Fibroblast of skin of scalp (primary cell): Measurements from ENCODE around the gene HSD17B3.
"Not testable (repeated sequence)": the region's sequence is repeated elsewhere in the genome, so short reads cannot be mapped to it uniquely, and the experiment has no call there.

Experiments
- DNase-seq: peaks from one replicate; pipeline ENCODE4 v3.0.0-alpha.2; 2013

The HSD17B3 gene

DNA sequence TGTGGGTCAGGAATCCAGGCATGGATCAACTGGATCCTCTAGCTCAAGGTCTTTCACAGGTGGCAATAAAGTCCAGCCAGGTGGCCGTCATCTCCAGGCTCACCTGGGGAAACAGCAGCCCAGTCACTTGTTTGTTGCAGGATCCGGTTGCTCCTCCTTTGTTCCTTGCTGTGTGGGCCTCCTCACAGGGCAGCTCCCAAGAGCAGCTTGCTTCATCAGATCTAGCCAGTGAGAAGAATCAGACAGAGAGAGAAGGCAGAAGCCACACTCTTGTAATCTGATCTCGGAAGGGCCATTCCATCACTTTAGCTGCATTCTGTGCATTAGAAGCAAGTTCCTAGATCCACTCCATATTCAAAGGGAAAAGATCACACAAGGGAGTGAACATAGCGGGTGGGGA lies 3.2 kb upstream of the HSD17B3 start:
- no peak for DNase-seq

DNA sequence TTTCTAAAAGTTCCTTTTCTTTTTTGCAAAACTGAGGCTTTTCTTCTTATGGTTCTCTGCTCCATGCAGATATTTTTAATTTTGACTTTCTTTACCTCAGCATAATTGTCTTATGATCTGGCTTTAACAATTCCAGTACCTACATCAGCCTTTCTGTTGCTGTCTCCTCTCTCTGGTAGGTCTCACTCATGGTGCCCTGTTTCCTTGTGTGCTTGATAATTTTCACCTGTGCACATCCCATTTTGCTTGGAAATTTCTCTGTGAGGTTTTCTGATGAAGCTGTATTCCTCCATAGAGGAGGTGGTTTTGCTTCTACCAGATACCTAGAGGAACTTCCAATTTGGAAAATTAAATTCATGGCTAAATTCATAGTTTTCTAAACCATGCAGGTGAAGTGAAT lies 2.3 kb upstream of the HSD17B3 start:
- DNase-seq = no peak

DNA sequence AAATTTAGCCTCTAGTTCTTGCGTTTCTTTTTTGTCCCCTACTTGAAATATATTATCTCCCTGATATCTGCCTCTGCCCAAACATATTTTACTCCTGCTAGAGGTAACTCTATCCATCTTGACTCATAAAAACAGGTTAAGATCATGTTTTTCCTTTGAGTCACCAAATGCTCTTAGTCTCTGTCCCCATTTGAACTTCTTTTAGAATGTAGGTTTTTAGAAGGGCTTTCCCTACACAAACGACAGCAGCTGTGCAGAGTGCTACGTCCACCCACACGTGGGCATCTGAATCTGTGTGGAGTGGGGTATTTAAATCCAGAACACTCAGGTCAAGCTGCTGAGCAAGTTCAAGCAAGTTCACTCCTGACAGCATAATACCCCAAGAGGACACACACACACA lies 2.2 kb downstream of the HSD17B3 start:
- no peak for DNase-seq

DNA sequence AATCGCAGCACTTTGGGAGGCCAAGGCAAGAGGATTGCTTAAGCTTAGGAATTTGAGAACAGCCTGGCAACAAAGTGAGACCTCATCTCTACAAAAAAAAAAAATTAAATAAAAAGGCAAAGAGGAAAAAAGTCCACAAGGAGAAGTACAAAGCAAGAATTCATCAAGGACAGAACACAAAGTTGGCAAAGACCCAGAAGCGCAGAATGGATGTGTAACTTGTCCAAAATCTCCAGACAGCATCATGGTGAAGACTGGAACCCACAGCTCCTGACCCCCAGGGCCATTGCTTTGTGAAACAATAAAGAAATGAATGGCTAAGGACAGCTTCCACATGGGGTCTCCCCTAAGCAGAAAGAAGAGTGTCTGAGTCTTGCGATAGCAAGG lies 7.8 kb downstream of the HSD17B3 start:
- no peak for DNase-seq

DNA sequence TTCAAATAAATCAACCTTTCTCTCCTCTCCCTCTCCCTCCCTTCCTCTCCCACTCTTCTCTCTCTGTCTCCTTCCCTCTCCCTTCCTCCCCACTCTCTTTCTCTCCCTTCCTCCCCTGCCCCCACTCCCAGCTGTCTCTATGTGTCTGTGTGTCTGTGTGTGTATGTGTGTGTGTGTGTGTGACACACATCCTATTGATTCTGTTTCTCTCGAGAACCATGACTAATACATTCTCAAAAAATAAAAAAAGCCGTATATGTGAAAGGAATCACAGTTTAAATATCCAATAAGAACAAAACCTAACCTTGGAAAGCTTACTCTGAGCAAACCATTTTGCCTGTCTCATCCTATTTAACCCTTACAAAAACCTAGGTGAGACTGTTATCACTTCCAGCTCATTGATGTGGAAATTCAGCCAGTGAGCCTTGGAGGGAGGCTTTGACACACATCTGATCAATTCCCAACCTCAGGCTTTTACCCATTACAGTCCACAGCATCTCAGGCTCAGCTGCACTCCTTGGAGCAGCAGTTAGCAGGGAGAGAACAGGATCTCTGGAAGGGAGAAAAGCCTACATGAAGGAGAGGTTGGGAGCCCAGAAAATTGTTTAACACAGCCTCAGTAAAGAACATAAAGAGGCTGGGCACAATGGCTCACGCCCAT lies 8.3 kb downstream of the HSD17B3 start:
- DNase-seq = peak; percentile 42

DNA sequence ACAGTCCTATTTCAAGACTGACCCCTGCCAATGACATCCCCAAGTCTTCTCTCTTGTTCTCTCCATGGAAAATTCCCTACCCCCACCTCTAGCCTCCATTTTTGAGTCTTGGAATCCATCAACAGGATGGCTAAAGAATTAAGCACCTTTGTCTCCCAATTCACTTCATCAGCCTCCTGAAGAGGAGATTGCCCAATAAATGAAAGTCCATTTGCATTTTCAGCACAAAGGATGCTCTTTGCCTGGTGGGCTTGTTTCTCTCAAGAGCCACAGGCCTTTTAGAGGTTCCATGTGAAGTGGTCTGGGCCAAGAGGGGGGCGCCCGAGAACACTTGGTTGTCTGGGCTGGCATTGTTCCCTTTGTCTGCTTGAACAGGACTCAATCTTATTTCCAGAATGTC lies 12.6 kb downstream of the HSD17B3 start:
- no peak for DNase-seq

DNA sequence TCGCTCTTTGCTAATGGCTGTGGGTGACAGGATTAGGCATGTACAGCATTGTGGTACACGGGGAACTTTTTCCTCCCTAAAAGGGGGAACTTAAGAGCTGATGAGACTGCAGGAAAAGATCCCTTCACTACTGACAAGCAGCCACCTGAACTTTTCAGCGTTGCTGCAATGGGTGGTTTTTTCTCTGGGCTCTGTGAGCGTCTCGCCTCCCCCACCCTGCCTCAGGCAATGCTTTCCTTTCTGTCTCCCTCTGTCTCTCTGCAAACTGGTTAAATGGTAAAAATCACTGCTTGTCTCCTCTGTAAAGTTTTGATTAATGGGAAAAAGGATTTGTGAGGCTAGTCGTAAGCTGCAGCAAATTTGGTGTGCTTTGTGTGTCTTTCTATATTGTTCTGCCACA lies 20.3 kb downstream of the HSD17B3 start:
- no peak for DNase-seq

DNA sequence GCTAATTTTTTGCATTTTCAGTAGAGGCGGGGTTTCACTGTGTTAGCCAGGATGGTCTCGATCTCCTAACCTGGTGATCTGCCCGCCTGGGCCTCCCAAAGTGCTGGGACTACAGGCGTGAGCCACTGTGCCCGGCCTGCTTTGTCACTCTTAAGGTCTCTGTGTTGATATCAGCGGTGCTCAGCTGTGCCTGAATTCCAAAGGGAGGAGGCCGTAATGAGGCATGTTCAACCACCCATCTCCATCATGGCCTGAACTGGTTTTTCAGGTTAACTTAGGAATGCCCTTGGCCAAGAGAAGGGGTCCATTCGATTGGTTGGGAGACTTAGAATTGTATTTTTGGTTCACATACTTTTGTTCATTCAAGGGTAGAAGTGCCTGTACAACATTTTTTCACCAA lies 22.0 kb downstream of the HSD17B3 start:
- DNase-seq = no peak

DNA sequence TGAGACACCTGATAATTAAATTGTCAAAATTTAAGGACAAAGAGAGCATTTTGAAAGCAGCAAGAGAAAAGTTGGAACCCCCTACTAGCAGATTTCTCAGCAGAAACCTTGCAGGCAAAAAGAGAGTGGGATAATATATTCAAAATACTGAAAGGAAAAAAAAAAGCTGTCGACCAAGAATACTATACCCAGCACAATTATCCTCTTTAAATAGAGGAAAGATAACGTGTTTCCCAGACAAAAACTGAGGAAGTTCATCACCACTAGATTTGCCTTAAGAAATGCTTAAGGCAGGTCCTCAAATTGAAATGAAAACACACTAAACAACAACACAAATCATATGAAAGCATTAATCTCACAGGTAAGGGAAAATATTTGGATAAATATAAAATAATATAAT lies 27.0 kb downstream of the HSD17B3 start:
- no peak for DNase-seq

DNA sequence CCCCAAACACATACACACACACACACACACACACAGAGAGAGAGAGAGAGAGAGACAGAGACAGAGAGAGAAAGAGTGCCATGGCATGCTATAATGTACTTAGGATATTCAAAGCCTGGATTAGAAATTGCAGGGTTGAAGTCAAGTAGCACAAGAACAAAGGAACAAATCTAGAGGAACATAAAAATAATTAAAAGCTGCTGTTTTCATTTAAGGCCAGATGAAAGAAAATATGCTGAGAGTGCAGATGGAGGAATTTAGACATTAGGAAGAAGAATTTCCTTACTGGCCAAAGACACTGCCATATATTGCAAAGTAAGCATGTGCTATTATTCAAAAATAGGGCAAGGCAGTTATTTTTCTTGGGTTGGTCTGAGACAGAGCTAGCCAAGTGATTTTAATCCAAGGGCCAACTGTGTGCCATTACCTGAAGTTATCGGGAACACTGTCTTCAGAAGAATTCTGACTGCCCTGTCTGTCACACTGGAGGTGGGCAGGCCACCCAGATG lies 31.7 kb downstream of the HSD17B3 start:
- DNase-seq = no peak

DNA sequence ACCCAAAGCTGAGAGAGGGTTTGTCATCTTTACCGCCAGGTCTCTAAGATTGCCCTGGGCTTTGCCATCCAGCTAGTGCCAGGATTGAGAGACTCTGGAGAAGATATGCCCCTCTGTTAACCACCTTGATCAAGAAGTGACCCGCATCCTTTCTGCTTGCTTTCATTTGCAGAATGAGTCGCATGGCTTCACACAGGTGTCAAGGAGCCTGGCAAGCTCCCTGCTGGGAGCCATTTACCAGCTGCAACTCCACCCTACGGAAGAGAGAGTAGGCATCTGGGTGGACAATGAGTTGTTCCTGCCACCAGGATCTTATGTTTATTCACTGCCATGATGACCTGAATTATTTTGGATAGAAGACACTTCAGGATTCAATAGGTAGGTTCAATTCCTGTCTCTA lies 43.0 kb downstream of the HSD17B3 start:
- no peak for DNase-seq

DNA sequence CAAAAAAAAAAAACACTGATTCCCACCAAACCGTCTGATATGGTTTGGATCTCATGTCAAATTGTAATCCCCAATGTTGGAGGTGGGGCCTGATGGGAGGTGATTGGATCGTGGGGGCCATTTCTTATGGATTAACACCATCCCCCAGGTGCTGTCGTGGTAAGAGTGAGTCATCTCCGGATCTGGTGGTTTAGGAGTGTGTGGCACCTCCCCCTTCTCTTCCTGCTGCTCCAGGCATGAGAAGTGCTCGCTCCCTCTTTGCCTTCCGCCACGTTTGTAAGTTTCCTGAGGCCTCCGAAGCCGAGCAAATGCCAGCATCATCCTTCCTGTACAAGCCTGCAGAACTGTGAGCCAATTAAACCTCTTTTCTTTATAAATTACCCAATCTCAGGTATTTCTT lies 45.2 kb downstream of the HSD17B3 start:
- no peak for DNase-seq

DNA sequence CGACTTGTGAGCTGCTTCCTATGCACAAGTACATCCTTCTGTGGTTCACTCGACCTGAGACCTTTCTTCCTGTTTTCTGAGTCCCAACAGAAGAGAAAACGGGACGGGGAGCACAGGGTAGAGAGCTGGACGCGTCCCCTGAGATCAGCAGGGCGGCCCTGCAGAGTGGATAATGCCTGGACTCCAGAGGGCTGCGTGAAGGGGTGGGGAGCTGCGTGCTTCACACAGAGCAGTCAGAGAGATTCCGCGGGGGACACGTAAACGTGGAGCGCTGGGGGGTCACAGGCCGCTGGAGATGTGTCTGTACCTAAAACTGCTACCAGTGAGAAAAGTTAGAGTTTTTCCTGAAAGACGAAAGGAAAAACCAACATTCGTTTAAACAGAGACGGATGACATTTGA lies 46.3 kb downstream of the HSD17B3 start:
- no peak for DNase-seq

DNA sequence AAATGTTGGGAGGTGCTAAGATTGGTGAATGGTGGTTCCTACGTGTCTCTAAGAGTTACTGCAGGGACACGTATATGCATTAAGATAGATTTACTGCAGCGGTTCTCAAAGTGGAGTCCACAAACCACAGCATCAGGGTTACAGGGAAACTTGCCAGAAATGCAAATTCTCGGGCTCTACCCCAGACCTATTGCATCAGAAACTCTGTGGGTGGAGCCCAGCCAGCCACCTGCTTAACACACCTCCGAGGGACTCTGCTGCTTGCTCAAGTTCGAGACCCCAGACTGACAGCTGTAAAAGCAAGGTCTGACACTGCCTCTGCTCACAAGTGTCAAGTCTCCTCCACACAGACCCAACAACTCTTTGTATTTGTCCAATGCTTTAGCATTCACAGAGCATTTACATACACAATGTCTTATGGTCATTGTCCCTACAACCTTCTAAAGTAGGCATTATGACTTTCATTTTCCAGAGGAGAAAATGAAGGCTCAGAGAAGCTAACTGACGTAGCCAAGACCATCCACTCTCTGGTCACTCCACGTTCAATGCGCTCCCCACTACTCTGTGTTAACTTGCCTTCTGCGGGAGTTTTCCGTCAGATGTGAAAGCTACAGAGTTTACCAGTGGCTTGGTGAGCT lies 48.8 kb downstream of the HSD17B3 start:
- no peak for DNase-seq

DNA sequence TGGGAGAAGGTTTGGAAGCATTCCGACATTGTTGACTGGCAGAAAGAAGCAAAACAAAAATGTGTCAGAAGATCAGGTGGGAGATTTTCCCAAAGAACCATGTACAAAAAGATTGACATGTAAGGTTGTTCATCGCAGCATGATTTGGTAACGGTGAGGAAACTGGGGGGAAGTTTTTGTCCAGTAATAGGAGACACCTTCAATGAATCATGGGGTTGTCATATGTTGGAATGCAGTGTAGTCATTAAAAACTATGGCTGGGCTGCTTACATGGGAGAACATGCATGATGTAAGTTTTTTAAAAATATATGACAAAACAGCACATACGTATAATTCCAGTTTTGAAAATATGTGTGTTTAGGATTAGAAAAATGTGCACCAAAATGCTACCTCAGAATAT lies 50.5 kb downstream of the HSD17B3 start:
- peak; percentile 12 for DNase-seq

DNA sequence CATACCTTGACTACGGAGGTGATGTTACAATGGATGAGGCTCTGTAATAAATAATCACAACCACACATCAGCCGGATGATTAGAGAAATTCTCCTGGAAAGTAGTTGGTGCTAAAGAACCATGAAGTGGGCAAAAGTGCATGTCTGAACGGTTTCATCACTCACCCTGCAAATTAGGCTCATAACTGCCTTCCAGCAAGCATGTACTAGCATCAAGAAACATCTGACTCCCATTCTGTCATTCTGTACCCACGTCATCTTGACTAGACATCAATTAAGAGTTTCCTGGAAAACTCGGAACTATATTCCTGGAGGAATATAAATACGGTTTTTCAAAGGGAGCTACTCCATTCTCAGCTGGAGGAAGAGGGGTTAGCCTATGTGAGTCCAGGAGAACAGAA lies 52.2 kb downstream of the HSD17B3 start:
- no peak for DNase-seq

DNA sequence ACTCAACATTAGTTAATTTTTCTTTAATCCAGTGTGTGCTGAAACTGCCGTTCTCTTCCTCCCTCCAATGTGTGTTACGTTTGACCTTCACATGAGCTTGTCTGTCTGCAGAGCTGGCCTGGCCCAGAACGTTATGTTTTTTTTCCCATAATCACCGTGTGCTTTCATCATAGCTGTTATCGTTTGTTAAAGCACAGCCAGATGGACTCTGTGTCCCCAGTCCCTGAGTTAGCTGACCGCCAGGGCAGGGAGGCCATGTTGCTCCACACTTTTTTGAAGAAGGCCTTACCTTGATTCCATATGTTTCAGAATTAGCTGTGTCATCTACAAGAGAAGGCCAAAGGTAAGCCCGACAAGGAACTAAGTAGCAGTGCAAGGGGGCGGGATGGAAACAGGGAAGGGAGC lies 55.7 kb downstream of the HSD17B3 start:
- no peak for DNase-seq

DNA sequence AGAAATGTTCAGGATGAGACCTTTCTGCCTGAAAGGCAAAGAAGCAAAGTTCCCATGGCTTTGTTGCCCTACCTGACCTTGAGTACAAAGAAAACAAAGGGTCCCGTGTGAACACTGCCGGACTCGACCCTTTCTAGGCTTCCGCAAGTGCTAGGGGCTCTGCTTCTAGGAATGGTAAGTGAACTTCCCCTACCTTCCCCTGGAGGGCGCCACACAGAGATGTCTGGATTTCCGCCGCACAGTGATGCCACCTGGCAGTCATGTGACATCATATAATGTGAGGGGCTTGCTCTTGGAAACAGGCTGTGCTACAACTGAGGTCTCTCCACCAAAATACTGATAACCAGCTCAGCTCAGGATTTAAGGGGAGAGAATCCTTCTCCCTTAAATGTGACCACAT lies 56.6 kb downstream of the HSD17B3 start:
- DNase-seq = no peak

DNA sequence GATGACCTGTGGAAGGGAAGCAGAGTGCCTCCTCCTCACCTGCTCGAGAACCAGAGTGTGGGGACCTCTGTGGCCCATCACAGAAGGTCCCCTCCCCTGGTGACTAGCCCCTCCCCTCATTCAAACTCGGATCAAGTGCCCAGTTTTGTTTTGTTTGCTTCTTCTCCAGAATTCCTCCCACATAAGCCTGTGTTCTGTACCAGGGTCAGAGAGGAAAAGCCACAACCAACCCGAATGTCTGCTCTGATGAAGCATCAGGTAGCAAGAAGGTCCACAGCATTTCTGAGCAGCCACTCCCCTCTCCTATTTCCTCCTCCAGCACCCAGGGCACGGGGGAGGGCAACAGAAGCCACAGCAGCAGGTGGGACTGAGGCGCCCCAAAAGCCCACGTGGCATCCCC lies 58.2 kb downstream of the HSD17B3 start:
- DNase-seq = no peak

DNA sequence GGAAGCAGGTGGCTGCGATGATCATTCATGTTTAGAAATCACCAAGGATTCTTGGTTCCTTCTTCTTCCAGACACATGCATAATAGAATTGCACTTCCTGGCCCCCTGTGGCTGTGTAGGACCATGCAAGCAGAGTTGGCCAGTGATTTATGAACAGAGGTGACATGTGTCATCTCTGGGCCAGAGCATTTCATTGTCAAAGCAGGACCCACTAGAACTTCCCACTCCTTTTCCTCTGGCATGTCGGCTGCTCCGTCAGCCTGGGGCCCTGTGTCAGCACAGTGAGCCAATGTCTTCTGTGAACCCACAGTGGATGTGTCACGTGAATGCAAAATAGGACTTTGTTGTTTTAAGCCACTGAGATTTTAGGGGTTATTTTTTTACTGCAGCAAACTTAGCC lies 59.2 kb downstream of the HSD17B3 start:
- no peak for DNase-seq

DNA sequence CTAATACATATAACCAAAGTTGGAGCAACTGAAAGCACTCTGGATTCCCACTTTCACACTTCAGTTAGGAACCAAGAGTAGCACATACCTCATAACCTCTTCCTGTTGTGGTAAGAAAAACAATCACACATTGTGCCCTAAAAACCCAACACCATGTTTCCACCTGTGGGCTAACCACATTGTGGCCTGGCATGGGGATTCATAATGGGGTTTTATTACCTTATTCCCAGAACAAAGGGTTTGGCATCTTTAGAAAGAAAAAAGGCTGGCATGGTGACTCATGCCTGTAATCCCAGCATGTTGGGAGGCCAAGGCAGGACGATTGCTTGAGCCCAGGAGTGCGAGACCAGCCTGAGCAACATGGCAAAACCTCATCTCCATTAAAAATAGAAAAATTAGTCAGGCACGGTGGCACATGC lies 60.6 kb downstream of the HSD17B3 start:
- DNase-seq = no peak

DNA sequence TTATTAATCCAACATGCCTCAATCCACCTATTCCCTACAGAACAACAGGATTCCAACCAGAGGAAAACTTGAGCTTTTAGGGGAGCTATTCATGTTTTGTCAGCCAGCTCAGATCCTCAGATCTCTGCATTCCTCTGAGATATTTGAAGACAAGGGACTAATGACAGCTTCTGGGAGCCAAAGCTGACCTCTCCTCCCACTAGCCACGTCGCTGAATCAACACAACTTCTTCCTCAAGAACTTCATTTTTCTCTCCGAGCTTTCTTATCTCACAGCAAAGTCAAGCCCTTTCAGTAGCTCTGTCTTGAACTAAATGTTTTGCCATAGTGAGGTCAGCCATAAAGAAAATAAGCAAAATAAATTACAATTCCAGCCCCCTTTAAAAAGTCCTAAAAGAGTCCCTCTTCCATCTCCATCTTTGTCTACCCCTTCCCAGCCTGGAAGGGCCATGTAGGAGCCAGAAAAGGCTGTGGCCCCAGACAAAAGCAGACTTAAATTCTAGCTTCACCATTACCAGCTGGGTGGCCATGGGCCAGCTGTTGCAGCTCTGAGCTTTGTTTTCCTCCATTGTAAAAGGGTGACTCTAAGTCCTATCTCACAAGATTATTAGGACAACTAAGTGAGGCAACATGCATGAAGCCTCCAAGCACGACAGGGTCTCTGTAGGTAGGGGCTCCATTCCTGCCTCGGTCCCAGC lies 65.0 kb downstream of the HSD17B3 start:
- no peak for DNase-seq

DNA sequence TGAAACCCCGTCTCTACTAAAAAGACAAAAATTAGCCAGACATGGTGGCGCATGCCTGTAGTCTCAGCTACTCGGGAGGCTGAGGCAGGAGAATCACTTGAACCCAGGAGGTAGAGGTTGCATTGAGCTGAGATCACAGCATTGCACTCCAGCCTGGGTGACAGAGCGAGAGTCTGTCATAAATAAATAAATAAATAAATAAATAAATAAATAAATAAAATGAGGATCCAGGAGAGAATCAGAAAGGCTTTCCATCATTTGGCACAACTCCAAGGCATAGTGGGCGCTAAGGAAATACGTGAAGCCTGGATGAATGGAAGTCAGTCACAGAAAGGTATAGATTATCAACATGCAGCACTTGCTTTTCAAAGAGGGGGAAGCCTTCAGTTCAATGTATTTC lies 65.6 kb downstream of the HSD17B3 start:
- not testable (repeated sequence) for DNase-seq
